Measurements from ENCODE around the gene EDN3. TPM values are rescaled to one million over a fixed set of nuclear protein-coding genes. Genes with fewer than 3 reads are reported as not detected.

EDN3 gene
- total RNA-seq, 6 experiments from 2014 or later: not detected

DNA sequence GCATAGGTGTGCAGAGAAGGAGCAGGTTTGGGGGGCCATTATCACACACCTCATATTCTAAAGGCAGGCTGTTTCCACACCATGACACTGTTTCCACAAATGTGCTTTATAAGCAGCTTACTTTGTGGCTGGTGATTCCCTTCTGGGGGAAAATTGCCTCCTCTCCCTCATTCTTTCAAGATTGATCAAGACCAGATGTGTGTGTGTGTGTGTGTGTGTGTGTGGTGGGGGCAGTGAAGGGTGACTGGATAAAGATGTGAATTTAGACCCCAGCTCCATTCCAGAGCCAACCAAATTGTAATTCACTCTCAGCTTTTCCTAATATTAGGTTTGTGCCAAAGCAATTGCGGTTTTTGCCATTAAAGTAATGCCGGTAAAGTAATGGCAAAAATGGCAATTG lies 45.6 kb downstream of the EDN3 start:
- H3K4me1 Mint-ChIP-seq (ENCODE audit: low read depth): no peaks in the 10 kb centered on the region
- no peaks in the 10 kb centered on the region for H3K36me3 Mint-ChIP-seq (ENCODE audit: low read depth)
- DNase-seq: no peak
- TF ChIP-seq CTCF (IDR thresholded peaks at IDR 0.05): no peak
- no peak overlapping the region for H3K4me3 Mint-ChIP-seq
- no peaks in the 10 kb centered on the region for H3K27me3 Mint-ChIP-seq (ENCODE audit: insufficient read depth)
- H3K9me3 Mint-ChIP-seq: peaks cover 24% of the 10 kb centered on the region
- no peak overlapping the region for H3K27ac Mint-ChIP-seq

- Mint-ChIP-seq H3K27me3 (ENCODE audit: insufficient read depth) (peaks cover 3% of the 10 kb centered on the region; the same call in 1 of the 2 replicates), H3K9me3 (peaks cover 16% of the 10 kb centered on the region), H3K4me1 (ENCODE audit: low read depth) (no peaks in the 10 kb centered on the region; the same call in 1 of the 2 replicates), H3K36me3 (ENCODE audit: low read depth) (no peaks in the 10 kb centered on the region), H3K4me3 (no peak overlapping the region), H3K27ac (no peak overlapping the region)
- no peak for DNase-seq
- no peak for TF ChIP-seq CTCF (IDR thresholded peaks at IDR 0.05)
Measured at GRCh38 chr20:59349277-59349676, 48.9 kb downstream of the EDN3 start.

DNA sequence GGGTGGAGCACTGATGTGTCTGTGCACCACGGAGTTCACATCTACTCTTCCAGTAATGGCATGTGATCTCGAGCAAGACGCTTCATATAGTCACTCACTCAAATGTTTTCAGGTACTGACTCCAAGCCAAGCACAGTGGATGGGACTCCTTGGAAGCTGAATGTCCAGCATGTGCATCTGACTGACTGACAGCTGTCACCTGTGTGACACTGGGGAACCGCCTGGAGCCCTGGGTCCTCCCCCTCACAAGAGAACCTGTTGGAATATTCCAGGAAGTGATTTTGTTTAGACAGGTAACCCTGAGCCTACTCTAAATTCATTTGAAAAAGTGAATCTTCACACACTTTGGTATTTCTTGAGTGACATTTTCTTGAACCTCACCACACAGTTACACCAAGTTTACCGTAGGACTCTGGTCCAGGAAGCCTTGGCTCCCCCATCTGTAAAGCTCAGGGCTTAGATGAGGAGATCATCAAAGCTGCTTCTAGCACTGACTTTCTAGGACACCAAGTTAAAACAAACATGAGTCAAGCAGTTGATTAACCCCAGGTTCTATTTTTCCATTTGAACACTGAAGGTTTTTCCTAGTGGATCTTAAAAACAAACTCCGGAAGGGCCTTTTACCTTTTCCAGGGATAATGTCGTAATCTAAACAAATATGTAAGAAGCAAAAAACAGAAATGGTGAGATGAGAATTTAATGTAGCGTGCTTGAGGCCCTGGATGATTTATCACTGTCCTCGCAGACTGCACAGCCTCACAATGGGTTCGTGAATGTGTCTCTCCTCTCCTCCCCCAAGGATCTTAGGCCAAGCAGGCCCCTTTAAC lies 50.1 kb downstream of the EDN3 start:
- no peak for TF ChIP-seq CTCF (IDR thresholded peaks at IDR 0.05)
- H3K9me3 Mint-ChIP-seq: peaks cover 15% of the 10 kb centered on the region
- DNase-seq: no peak
- H3K27ac Mint-ChIP-seq: no peak overlapping the region
- H3K4me1 Mint-ChIP-seq (ENCODE audit: low read depth): no peaks in the 10 kb centered on the region; the same call in 1 of the 2 replicates
- H3K36me3 Mint-ChIP-seq (ENCODE audit: low read depth): no peaks in the 10 kb centered on the region
- H3K27me3 Mint-ChIP-seq (ENCODE audit: insufficient read depth): peaks cover 3% of the 10 kb centered on the region
- H3K4me3 Mint-ChIP-seq: no peak overlapping the region

- H3K9me3 Mint-ChIP-seq: peaks cover 21% of the 10 kb centered on the region
- H3K27ac Mint-ChIP-seq: no peak overlapping the region
- peaks cover 3% of the 10 kb centered on the region for H3K27me3 Mint-ChIP-seq (ENCODE audit: insufficient read depth)
- no peak overlapping the region for H3K4me3 Mint-ChIP-seq
- peak; percentile 15 for DNase-seq
- TF ChIP-seq CTCF (IDR thresholded peaks at IDR 0.05): no peak
- no peaks in the 10 kb centered on the region for H3K36me3 Mint-ChIP-seq (ENCODE audit: low read depth)
- H3K4me1 Mint-ChIP-seq (ENCODE audit: low read depth): no peaks in the 10 kb centered on the region; the same call in 1 of the 2 replicates
Measured at GRCh38 chr20:59351157-59352040, 51.0 kb downstream of the EDN3 start.

- Mint-ChIP-seq H3K4me1 (ENCODE audit: low read depth) (no peaks in the 10 kb centered on the region; the same call in 1 of the 2 replicates), H3K27me3 (ENCODE audit: insufficient read depth) (peaks cover 4% of the 10 kb centered on the region), H3K36me3 (ENCODE audit: low read depth) (no peaks in the 10 kb centered on the region), H3K4me3 (no peak overlapping the region), H3K9me3 (peaks cover 25% of the 10 kb centered on the region), H3K27ac (no peak overlapping the region)
- TF ChIP-seq CTCF (IDR thresholded peaks at IDR 0.05): no peak
- DNase-seq: no peak
Measured at GRCh38 chr20:59352541-59352940, 52.1 kb downstream of the EDN3 start.
